Measurements from ENCODE around the gene ANKEF1.
A peak's percentile ranks its signal among the peaks of the same experiment; 100 is the strongest.

ANKEF1 gene

DNA sequence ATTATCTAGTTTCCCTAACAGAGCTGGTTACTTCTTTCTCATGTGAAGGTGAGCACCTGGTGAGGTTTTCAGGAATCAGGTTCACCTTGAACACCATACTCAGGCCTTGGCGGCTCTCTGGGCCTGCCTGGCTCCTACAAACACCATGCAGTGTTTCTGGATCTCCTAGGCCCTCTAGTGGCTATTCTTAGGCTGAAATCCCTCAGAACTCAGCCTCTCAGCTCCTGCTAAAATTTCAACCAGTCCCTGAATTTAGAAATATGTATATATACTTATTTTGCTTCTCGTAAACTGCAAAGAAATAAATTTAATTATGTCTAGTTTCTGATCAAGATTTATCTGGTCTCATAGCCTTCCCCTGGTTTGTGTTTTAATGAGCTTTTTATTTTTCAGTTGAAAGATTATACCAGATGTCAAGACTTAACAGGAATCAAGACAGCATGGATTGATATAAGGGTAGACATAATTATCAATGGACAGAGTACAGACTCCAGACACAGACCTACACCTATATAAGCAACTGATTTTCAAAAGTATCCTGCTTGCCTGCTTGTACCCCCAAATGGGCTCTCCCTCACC, 55.9 kb downstream of the ANKEF1 start:
- peak; percentile 70 for DNase-seq

DNA sequence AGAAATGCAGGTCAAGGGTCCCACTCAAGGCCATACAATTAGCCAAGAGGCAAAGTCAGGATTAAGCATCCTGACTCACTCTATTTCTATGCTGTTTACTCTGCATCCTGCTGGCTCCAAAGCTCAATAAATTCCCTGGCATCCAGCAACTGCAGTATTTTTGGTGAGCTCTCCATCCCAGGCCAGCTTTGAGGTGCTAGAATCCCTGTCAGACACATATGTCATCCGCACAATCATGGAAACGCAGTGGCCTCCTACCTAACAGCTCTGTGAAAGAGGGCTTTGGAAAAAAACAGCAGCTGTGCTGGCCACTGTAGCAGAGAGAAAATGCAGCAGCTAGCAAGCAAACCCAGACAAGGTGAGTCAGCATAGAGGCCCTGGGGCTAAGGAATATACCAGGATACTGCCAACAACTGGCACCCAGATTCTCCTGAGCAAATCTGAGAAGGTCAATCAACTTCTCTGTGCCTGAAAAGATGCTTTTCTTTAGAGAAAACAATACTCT, 58.4 kb downstream of the ANKEF1 start:
- DNase-seq = no peak

DNA sequence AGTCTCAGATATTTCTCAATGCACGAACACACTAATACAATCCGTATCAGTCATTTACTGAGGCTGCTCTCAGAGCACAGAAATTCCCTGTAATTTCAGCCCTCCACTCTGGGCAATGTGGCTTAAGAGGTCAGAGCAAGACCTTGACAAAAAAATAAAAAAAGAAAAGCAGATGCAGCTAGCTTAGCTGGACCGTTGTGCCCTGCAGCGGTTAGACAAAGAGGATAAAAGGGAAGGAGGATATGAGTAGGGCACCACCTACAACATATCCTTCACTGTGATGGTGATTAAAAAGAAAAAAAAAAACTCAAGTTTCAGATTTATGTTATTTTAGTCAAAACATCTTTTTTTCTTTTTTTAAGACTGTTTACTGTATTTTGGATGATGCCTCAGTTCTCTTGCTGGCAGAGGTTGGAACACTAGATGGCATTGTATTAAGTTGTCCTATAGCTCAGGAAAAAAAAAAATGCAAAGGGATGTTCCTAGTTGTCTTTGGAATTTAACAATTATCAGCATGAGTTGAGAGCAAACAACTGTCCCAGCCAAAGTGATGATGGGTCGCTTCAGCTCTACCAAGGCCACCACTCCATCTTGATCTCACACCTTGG, 59.9 kb downstream of the ANKEF1 start:
- no peak for DNase-seq

DNA sequence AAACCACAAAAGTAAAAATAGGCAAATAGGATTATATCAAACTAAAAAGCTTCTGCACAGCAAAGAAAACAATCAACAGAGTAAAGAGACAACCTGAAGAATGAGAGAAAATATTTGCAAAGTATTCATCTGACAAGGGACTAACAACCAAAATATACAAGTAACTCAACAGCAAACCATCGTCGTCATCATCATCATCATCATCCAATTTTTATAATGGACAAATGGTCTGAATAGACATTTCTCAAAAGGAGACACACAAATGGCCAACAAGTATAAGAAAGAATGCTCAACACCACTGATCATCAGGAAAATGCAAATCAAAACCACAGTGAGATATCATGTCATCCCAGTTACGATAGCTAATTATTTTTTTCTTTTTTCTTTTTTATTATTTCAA, 62.0 kb downstream of the ANKEF1 start:
- no peak for DNase-seq

DNA sequence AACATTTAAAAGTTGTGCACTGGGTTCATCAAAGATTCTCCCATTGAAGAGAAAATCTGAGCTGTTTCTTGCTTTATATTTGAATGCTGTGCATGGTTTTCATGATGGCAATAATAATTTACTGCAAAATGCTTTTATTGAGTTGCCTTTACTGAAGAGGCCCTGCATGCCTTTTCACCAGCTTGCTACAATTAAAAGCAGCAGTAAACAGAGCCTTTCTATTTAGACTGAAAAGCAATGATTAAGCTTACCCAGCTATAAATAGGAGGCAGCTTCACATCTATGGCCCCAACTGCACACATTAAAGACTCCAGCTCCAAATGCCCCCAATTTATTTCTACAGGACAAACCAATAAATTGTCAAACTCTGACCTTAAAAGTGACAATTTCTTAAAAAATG, 70.3 kb downstream of the ANKEF1 start:
- no peak for DNase-seq
